Osteocyte (in vitro differentiated cells): Measurements from ENCODE around the gene SLC44A3. TPM values are rescaled to one million over a fixed set of nuclear protein-coding genes. Genes with fewer than 3 reads are reported as not detected.

Experiments used
- DNase-seq: peaks from one replicate; pipeline ENCODE4 v3.0.0; 2021; ENCODE audit warnings: mixed read lengths; ENCODE audit not compliant: unreplicated experiment; ENCODE audit errors: extremely low spot score
- H3K27ac Mint-ChIP-seq: one replicate; pipeline ENCODE4 v1.8.0; 2021; ENCODE audit warnings: mild to moderate bottlenecking, mixed read lengths; ENCODE audit not compliant: unreplicated experiment
- H3K27me3 Mint-ChIP-seq: one replicate; pipeline ENCODE4 v1.8.0; 2021; ENCODE audit warnings: mixed read lengths; ENCODE audit not compliant: unreplicated experiment
- H3K36me3 Mint-ChIP-seq: one replicate; pipeline ENCODE4 v1.8.0; 2021; ENCODE audit warnings: mixed read lengths; ENCODE audit not compliant: unreplicated experiment
- H3K4me1 Mint-ChIP-seq: one replicate; pipeline ENCODE4 v1.8.0; 2021; ENCODE audit warnings: mixed read lengths; ENCODE audit not compliant: unreplicated experiment
- H3K4me3 Mint-ChIP-seq: one replicate; pipeline ENCODE4 v1.8.0; 2021; ENCODE audit warnings: mild to moderate bottlenecking, moderate library complexity, mixed read lengths; ENCODE audit not compliant: unreplicated experiment
- H3K9me3 Mint-ChIP-seq: one replicate; pipeline ENCODE4 v1.8.0; 2021; ENCODE audit warnings: mixed read lengths; ENCODE audit not compliant: unreplicated experiment
- total RNA-seq: library from RNA; stranded (reverse); gene quantifications from 2 replicates; pipeline ENCODE4 v1.2.1, GENCODE V29; 2021
- TF ChIP-seq, protein P1 (sequence below): fragments of 200-600 bp; sonication (generic); IDR thresholded peaks from 2 replicates; pipeline ENCODE4 v1.5.0; 2021; ENCODE audit warnings: antibody characterized with exemption, mild to moderate bottlenecking, moderate library complexity

SLC44A3 gene
- total RNA-seq, 1 donor from 2014 or later = 2.8 TPM

DNA sequence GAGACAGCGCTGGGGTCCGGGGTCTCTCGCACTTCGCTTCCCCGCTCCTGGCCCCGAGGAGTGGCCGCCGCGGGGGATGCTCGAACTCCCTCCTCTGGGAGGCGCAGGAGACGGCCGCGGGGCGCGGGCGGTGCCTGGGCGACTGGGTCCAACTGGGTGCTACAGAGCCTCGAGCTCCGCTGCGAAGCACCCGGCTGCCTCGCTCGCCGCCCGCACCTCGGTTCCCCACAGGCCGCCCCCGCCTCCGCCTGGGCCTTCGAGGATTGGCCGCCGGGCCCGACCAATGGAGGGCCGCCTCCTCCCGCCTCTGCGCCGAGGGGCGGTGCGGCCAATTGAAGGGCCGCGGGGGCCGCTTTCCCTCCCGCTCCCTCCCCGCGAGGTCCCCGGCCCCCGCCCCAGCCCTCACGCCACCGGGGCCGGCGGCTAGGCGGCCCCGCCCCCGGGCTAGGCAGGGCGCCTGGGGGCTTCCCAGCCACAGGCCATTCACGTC, 106.8 kb downstream of the SLC44A3 start, which contains the start of gene CNN3:
Gene CNN3, minus strand, starts transcription at position 196 of the 490 bp plus-strand sequence. CDS start 216 bp downstream, outside the sequence.
- H3K36me3 Mint-ChIP-seq = peaks cover 7% of the 10 kb centered on the region
- H3K27me3 Mint-ChIP-seq = no peaks in the 10 kb centered on the region
- H3K4me3 Mint-ChIP-seq = peak within 1 kb of the TSS; percentile 94
- no peaks in the 10 kb centered on the region for H3K9me3 Mint-ChIP-seq
- DNase-seq = peak; percentile 98
- peaks cover 61% of the 10 kb centered on the region for H3K4me1 Mint-ChIP-seq
- peak within 1 kb of the TSS; percentile 99 for H3K27ac Mint-ChIP-seq
- TF ChIP-seq, protein P1, sequence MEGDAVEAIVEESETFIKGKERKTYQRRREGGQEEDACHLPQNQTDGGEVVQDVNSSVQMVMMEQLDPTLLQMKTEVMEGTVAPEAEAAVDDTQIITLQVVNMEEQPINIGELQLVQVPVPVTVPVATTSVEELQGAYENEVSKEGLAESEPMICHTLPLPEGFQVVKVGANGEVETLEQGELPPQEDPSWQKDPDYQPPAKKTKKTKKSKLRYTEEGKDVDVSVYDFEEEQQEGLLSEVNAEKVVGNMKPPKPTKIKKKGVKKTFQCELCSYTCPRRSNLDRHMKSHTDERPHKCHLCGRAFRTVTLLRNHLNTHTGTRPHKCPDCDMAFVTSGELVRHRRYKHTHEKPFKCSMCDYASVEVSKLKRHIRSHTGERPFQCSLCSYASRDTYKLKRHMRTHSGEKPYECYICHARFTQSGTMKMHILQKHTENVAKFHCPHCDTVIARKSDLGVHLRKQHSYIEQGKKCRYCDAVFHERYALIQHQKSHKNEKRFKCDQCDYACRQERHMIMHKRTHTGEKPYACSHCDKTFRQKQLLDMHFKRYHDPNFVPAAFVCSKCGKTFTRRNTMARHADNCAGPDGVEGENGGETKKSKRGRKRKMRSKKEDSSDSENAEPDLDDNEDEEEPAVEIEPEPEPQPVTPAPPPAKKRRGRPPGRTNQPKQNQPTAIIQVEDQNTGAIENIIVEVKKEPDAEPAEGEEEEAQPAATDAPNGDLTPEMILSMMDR = no peak

DNA sequence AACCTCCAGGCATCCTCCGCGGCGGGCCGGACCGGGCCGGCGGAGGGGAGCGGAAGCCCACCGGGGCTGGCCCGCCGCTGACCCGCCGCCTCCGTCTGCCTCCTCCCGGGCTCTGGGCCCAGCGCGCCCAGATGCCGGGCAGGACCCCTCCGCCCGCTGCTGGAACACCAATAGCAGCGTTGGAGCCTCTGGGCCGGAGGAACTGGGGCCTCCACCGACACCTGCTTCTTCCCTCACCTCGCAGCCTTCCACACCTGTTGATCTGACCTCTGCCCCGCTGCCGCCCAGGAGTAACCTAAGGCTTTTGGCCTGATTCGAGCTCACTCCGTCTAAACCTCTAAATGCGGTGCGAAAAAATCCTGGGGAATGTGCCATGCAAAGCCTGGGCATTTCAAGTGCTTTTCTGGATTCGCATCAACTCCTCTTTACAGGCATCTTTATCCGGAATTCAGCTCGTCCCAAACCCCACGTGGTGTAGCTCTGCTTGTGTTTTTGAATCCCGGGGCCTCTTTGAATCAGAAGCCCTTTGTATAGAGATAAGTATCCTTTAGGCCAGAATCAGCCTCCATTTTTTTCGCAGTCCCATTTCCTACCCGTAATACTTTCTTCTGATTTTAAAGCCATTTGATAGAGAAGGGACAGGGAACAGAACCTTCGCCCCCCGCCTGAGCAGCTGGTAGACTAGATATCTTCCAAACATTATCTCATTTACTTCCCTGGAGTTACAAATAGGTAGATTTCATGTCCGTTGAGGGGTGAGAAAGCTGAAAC, 107.4 kb downstream of the SLC44A3 start:
- no peak for DNase-seq
- Mint-ChIP-seq H3K27ac (peak overlapping the region; percentile 99), H3K4me1 (peaks cover 57% of the 10 kb centered on the region), H3K36me3 (peaks cover 2% of the 10 kb centered on the region), H3K4me3 (peak overlapping the region; percentile 92), H3K9me3 (no peaks in the 10 kb centered on the region), H3K27me3 (no peaks in the 10 kb centered on the region)
- TF ChIP-seq, protein P1 = no peak

DNA sequence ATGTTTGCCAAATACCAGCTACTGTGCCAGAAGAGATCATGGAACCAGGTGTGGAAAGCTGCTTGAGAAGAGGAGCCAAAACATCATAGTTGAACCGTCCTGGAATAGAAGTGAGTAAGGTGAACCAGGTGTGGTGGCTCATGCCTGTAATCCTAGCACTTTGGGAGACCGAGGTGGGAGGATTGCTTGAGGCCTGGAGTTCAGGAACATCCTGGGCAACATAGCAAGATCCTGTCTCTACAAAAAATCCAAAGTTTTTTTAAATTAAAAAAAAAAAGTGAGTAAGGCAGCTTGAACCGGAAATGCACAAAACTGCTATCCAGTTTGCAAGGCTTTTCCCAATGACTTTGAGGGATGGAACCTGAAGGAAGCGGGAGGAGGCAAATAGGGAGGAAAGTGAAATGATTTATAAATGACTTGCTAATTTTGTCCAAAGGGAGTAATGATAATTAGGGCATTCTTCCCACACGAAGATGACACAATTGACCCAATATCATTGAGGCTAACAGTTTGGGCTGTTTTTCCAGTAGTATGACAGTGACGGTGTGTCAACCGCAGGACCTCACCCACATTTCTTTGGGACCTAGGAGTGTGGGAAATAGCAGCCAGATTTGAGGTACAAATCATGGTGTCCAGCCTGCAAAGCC, 108.3 kb downstream of the SLC44A3 start:
- Mint-ChIP-seq H3K4me1 (peaks cover 48% of the 10 kb centered on the region), H3K4me3 (peak overlapping the region; percentile 92), H3K9me3 (no peaks in the 10 kb centered on the region), H3K27me3 (no peaks in the 10 kb centered on the region), H3K36me3 (peaks cover 2% of the 10 kb centered on the region), H3K27ac (peak overlapping the region; percentile 99)
- no peak for DNase-seq
- TF ChIP-seq, protein P1 = no peak

DNA sequence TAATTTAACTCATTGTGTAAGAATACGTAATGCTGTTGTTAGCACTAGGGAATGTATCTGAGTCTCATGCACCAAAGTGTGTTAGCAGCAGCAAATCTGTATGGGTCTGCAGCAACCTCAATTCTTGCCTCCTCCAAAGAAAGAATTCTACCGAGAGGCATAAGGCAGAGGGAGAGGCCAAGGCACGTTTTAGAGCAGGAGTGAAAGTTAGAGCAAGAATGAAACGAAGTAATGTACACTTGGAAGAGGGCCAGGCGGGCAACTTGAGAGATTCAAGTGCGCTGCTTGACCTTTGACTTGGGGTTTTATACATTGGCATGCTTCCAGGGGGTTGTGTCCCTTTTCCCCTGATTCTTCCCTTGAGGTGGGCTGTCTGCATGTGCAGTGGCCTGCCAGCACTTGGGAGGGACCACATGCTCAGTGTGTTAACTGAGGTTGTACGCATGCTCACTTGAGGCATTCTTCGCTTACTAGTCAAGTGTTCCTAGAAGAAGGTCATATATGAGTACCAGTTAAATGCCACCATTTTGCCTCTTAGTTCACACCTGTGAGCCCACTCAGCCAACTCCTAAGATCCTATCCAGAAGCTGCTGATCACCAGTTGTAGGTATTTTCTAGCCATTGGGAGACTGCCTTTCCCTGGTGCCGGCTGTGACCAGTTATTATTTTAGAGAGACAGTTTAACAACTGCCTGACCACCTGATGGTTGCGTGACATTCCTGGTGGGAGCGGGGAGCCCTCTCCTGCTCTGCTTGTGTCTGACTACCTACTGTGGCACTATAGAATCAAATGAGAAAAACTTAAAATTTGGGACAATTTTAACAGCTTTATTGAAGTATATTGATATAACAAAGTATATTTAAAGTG, 109.4 kb downstream of the SLC44A3 start:
- no peak for DNase-seq
- Mint-ChIP-seq H3K36me3 (no peaks in the 10 kb centered on the region), H3K27ac (peak overlapping the region; percentile 23), H3K9me3 (no peaks in the 10 kb centered on the region), H3K27me3 (no peaks in the 10 kb centered on the region), H3K4me1 (peaks cover 37% of the 10 kb centered on the region), H3K4me3 (no peak overlapping the region)
- TF ChIP-seq, protein P1 = no peak
